WI38 (cell line): ENCODE measurements around the gene LRRC72.

Source experiments
- H3K4me3 ChIP-seq: 2 replicates; pipeline ENCODE4 v1.5.1; 2011; ENCODE audit warnings: low read depth, mild to moderate bottlenecking, control low read depth, low read length
- TF ChIP-seq, protein P1 (sequence below): IDR thresholded peaks from 2 replicates; pipeline ENCODE4 v1.5.1; 2012; ENCODE audit warnings: low read depth, mild to moderate bottlenecking, control low read depth, low read length

The LRRC72 gene

DNA sequence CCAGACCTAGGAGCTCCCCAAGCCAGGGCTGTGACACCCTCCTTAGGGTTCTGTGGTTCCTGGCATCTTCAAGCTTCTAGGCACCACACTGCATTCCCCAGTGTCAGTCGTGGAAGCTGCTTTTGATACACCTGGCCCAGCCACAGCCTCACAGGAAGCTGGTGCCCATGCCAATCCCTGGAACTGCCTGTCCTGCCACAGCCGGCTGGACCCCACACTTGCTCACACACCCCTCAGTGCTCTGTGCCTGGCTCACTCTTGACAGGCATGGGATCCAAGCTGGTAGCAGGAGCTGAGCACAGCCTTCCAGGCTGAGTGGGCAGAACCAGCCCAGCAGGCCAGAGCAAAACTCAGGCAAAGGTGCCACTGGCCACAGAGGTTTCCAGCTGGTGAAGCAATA lies 21.8 kb downstream of the LRRC72 start:
- H3K4me3 ChIP-seq = no peak overlapping the region
- TF ChIP-seq, protein P1, sequence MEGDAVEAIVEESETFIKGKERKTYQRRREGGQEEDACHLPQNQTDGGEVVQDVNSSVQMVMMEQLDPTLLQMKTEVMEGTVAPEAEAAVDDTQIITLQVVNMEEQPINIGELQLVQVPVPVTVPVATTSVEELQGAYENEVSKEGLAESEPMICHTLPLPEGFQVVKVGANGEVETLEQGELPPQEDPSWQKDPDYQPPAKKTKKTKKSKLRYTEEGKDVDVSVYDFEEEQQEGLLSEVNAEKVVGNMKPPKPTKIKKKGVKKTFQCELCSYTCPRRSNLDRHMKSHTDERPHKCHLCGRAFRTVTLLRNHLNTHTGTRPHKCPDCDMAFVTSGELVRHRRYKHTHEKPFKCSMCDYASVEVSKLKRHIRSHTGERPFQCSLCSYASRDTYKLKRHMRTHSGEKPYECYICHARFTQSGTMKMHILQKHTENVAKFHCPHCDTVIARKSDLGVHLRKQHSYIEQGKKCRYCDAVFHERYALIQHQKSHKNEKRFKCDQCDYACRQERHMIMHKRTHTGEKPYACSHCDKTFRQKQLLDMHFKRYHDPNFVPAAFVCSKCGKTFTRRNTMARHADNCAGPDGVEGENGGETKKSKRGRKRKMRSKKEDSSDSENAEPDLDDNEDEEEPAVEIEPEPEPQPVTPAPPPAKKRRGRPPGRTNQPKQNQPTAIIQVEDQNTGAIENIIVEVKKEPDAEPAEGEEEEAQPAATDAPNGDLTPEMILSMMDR = no peak

DNA sequence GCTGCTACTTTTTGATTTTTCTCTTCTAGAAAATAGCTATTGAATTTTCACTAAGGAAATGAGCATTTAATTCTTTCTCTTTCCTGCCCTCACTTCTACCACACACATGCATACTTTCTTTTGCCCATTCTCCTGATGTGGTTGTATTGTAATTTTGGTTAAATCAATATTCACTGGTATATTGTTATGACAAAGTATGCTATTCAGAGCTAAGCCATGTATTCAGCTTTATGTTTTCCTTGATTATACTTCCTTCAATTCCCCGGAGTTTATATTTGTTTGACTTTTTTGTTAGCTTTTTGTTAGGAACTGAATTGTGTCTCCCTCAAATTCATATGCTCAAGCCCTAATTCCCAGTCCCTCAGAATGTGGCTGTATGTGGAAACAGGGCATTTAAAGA lies 24.0 kb downstream of the LRRC72 start:
- no peak overlapping the region for H3K4me3 ChIP-seq
- TF ChIP-seq, protein P1 = no peak

DNA sequence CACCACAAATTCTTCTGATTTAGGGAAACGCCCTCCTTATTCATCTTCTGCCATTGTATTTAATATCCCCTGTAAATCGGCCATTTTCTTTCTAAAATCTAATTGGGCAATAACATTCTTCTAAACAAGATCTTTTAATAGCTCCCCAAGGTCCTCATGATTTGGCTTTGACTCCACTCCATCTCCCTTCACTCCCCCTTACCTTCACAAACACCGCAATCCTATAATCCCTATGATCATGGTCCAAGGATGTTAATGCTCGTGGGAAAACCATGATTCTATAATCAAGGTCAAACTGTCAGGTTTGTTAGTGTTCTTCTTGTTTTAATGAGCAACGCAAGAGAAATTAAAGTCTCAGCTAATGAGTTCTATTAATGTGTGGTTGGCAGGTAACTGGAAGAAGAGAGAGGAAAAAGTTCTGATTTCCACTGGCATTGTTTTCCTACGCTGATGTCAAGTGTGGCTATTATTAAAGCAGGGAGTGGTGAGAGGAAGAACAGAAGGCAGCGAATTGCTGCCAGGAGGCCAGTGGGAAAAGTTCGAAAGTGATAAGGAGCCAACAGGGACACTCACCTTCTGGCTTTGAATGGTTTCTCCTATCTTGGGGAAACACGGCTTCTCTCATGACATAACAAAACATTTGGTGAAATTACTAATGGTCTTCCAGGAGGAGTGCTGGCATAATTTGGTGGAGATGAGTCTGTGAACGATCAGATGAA lies 28.1 kb downstream of the LRRC72 start:
- H3K4me3 ChIP-seq = no peak overlapping the region
- TF ChIP-seq, protein P1 = no peak

DNA sequence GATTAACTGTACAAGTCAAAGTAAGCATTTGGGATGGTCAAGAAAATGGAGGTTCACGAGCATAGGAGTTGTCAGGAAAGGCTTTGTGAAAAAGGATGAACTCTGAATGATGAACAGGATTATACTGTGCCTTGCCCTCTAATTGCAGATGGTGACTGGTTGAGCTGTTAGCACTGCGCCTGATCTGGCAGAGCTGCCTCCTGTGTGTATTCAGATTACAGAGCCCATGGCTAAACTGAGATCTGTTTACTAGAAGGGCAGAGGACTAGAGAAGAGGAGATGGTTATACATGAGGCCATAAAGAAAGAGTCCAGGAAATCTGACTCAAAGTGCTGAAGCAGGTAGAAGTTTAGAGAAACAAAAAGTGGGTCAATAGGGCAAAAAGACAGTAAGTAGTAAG lies 29.7 kb downstream of the LRRC72 start:
- TF ChIP-seq, protein P1 = no peak
- no peak overlapping the region for H3K4me3 ChIP-seq

DNA sequence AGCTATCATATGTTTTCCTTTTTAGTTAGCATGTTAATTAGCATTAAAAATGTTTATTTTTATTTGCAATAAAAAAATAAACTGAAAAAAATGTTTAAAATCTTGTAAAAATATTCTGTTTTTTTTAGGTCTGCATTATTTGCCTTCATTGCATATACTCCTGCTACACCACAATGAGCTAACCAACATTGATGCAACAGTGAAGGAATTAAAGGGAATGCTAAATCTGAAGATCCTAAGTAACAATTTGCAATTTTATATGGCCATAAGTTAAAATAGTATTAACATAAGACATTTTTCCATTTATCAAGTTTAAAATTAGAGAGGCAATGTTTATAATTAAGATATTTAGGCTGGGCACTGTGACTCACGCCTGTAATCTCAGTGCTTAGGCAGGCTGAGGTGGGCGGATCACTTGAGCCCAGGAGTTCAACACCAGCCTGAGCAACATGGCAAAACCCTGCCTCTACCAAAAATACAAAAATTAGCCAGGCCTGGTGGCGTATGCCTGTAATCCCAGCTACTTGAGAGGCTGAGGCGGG lies 32.2 kb downstream of the LRRC72 start:
- TF ChIP-seq, protein P1 = no peak

DNA sequence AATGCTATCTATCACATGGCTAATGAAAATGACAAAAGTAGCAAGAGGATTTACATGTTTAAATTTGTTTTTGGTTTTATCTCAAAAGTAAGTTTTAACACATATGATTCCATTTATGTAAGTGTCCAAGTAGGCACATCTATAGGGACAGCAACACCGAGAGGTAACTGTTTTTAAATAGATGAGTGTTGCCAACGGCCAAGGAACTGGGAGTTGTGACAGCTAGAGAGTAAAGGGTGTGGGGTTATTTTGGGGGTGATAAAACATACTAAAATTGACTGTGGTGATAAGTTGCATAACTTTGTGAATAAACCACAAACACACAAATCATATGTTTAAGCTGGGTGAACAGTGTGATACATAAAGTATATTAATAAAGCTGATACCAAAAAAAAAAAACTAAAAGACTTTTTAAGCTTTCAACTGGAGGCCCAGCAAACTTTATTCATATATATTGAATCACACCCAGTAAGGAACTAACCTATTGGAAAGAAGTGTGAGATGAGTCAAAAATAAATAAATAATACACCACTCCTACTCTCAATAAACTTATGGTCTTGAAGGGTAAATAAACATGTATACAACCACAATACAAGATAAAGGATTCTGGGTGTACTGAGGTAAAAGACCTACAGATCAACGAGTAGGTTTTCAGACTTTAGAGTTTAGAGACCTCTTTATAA lies 33.0 kb downstream of the LRRC72 start:
- TF ChIP-seq, protein P1 = no peak
- H3K4me3 ChIP-seq = no peak overlapping the region

More for the DNA sequence above, 32.2 kb downstream of the LRRC72 start:
- H3K4me3 ChIP-seq = no peak overlapping the region

DNA sequence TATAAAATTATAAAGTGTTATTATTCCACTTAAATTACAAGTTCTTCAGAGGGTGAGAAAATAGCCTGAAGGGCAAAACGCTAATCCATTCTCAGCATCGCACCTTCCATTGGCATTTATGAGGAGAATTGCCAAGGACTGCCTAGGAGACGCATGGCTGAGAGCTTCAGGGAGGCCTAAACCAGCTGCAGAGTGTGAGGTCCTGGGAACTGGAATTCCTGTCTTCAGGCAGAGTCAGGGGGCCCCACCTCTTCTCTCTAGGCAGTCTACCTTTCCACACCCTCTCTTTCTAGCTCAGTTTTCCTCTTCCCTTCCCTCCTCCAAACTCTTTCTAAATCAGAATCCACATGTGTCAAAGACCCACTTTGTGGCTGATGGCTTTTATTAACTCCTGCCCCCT lies 35.3 kb downstream of the LRRC72 start:
- no peak overlapping the region for H3K4me3 ChIP-seq
- TF ChIP-seq, protein P1 = no peak
